Subcutaneous abdominal adipose tissue (tissue), 5 donors: ENCODE measurements around the gene FAM219A.

ENCODE experiments used
- H3K27ac ChIP-seq: one replicate; pipeline ENCODE4 v1.7.0; 2013; ENCODE audit warnings: low read depth, mild to moderate bottlenecking, inconsistent platforms, low read length, moderate library complexity
- H3K27me3 ChIP-seq, 5 donors: one replicate each; pipeline ENCODE4 v1.7.0; 2013; ENCODE audit warnings: low read length in 5 of 5, inconsistent platforms in 1 of 5; ENCODE audit not compliant: control insufficient read depth in 5 of 5, insufficient read depth in 4 of 5
- H3K36me3 ChIP-seq, 5 donors: one replicate each; pipeline ENCODE4 v1.7.0; 2013; ENCODE audit warnings: low read length in 5 of 5; ENCODE audit not compliant: control insufficient read depth in 5 of 5, insufficient read depth in 5 of 5
- H3K4me1 ChIP-seq, 5 donors: one replicate each; pipeline ENCODE4 v1.7.0; 2013; ENCODE audit warnings: low read length in 5 of 5, mild to moderate bottlenecking in 3 of 5, moderate library complexity in 1 of 5; ENCODE audit not compliant: control insufficient read depth in 5 of 5, insufficient read depth in 5 of 5
- H3K4me3 ChIP-seq, 5 donors: one replicate each; pipeline ENCODE4 v1.7.0; 2013; ENCODE audit warnings: low read length in 5 of 5, low read depth in 1 of 5
- H3K9ac ChIP-seq, 5 donors: one replicate each; pipeline ENCODE4 v1.7.0; 2013; ENCODE audit warnings: low read length in 5 of 5, mild to moderate bottlenecking in 4 of 5, moderate library complexity in 3 of 5
- H3K9me3 ChIP-seq, 5 donors: one replicate each; pipeline ENCODE4 v1.7.0; 2013; ENCODE audit warnings: low read length in 5 of 5; ENCODE audit not compliant: control insufficient read depth in 5 of 5
- donor health status: healthy.
- donor health status: healthy.
- donor health status: healthy.
- donor health status: healthy.
- donor health status: healthy.

The FAM219A gene

DNA sequence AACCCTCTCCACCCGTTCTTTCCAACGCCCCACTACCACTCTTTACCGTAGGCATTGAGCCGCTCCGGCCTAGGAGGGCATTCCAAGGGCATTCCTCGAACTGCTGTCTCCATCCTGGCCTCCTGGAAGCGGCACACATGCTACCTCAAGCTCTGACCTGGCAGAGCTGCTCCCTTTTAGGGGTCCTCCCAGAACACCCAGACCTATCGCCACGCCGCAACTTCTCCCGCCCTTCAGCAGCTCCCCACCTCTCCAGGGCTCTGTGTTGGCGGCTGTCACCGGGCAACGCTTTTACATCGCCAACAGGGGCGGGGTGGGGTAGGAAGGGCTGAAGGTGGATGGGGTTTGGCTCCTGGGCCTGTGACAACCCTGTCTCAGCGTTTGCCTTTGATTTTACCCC, 77.0 kb downstream of the FAM219A start:
- no peaks in the 10 kb centered on the region for H3K9me3 ChIP-seq
- H3K9ac ChIP-seq: peak overlapping the region; percentile 61 to 82 (median 63)
- no peak overlapping the region for H3K27ac ChIP-seq

DNA sequence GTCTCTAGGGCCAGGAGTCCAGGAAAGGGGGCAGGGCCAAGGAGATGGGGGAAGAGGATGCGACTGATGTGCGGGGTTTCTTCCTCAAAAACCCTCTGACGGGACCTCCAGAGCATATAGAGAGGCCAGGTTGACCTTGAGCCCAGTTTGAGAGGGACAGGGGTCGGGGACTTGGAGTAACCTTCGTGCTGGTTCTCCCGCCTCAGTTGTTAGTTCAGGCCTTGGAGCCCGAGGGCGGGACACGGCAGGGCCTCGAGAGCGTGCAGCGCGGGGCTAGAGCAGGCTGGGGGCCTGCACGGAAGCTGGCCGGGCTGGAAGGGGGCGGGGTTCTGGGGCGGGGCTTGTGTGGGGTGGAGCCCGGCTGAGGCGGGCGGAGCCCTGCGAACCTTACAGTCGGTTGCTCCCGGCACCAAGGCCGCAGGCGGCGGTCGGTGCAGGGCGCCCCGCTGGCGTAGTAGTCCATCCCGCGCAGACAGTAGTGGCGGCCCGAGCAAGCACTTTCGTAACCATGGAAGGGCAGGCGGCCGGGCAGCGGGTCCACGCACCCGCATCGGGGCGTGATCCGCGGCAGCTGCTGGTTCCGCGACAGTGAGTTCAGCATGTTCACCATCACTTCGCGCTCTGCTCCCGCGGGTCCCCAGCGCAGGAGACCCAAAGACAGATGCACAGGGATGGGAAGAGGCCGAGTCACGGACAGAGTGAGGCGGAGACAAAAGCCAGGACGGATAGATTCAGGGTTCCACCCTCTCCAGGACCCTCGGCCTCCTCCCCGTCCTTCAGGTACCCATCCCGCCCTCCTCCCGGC, 77.7 kb downstream of the FAM219A start:
- no peaks in the 10 kb centered on the region for H3K9me3 ChIP-seq
- H3K4me3 ChIP-seq: peak overlapping the region; percentile 68 to 76 (median 73)
- H3K36me3 ChIP-seq: no peaks in the 10 kb centered on the region
- peak overlapping the region; percentile 61 to 82 (median 63) for H3K9ac ChIP-seq
- peak overlapping the region; percentile 54 for H3K27ac ChIP-seq
- H3K27me3 ChIP-seq: no peaks in the 10 kb centered on the region
- H3K4me1 ChIP-seq: peaks cover 5 to 60% (median 57%) of the 10 kb centered on the region in 5 donors

More for the DNA sequence above, 77.0 kb downstream of the FAM219A start:
- H3K27me3 ChIP-seq: no peaks in the 10 kb centered on the region
- peak overlapping the region; percentile 68 to 76 (median 73) for H3K4me3 ChIP-seq
- H3K4me1 ChIP-seq: peaks cover 2 to 55% (median 51%) of the 10 kb centered on the region in 5 donors
- H3K36me3 ChIP-seq: no peaks in the 10 kb centered on the region

DNA sequence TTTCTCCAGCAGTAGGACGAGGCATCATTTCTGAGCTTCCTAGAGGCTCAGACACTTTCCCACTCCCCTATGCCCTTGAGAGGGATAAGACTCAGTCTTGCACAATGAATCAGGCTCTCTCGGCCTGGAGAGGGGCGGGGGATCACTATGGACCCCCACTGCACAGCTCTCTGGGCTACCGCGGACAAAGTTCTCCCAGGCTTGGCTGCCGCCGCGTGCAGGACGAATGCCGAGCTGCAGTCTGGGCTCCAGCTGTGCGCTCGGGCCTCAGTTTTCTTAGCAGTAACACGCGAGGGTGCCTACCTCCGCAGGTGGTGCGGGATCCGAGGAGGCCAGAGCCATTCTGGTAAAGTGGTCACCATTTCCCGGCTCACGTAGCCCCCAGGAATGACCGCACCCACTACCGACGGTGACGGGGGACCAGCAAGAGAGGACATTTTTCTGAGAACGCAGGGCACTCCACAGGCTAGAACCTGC, 78.3 kb downstream of the FAM219A start:
- H3K36me3 ChIP-seq: no peaks in the 10 kb centered on the region
- H3K9ac ChIP-seq: peak overlapping the region in 2 of 5 donors; percentile 1 to 2
- peak overlapping the region; percentile 26 to 75 (median 69) for H3K4me3 ChIP-seq

DNA sequence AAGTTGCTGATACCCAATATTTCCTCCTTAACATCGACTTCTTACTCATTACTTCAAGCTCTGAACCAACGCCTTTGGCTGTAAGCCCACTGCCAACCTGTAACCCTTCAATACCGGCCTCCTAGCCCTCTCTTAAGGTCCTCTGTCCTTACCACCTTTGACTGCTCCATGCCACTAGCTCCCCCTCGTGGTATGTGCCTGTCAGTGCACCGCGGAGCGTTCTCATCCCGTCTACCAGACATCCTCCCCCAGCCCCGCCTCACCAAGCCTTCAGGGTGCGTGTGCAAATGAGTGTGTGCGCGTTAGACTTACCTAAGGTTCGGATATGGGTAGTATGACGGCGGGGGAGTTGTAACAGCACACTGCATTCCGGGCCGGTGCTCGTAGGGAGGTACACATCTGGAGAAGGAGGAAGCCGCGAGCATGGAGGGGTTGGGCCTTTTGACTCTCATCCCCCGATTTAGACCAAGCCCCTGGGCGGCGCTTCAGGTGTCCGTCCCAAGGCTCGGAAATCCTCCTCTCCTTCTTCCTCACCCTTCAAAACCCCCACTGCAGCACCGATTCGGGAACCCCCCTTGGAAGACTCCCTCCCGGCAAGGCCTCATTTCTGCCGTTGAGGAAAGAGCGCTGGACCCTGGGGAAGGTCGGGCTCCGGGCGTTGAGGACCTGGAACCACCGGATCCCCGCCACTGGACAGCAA, 78.9 kb downstream of the FAM219A start:
- Histone ChIP-seq H3K27ac (peak overlapping the region; percentile 54), H3K36me3 (no peaks in the 10 kb centered on the region), H3K27me3 (no peaks in the 10 kb centered on the region), H3K9me3 (no peaks in the 10 kb centered on the region), H3K4me3 (peak overlapping the region; percentile 52 to 75 (median 69)), H3K4me1 (peaks cover 5 to 62% (median 56%) of the 10 kb centered on the region in 5 donors), H3K9ac (peak overlapping the region in 2 of 5 donors; percentile 1 to 2)

More for the DNA sequence above, 78.3 kb downstream of the FAM219A start:
- Histone ChIP-seq H3K9me3 (no peaks in the 10 kb centered on the region), H3K4me1 (peaks cover 5 to 64% (median 62%) of the 10 kb centered on the region in 5 donors), H3K27ac (peak overlapping the region; percentile 54), H3K27me3 (no peaks in the 10 kb centered on the region)

DNA sequence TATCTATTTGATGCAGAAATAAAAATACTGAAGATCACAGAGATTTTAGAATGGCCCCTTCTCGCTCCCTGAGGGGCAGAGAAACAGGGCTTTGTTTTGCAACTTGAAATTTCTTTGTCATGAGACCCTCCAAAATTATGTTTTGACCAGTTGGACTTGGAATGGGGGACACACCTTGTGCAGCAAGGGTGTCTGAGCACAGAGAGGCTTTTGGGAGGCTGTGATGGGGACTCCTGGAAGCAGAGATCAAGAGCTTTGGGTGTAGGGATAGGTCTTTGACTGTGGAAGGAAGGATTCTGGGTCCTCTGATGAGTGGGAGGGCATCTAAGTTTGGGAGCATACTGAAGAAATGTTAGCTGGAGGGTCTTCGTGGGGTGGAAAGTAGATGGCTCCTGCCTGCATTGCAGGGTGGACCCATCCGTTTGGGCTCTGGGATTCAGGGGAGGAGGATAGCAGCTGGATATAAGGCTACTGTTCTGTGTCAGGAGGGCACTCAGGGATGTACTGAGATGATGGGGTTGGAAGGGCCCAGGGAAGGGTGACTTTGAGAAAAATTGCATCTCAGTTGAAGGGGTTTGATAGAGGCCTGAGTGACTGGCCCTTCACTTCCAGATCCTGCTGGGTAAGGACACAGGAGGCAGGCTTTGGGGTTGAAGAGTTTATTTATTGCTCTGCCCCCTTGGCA, 79.9 kb downstream of the FAM219A start:
- no peak overlapping the region for H3K27ac ChIP-seq
- peaks cover 5 to 55% (median 48%) of the 10 kb centered on the region in 5 donors for H3K4me1 ChIP-seq
- no peak overlapping the region for H3K4me3 ChIP-seq
- H3K9ac ChIP-seq: no peak overlapping the region
- H3K9me3 ChIP-seq: no peaks in the 10 kb centered on the region
- no peaks in the 10 kb centered on the region for H3K36me3 ChIP-seq
- H3K27me3 ChIP-seq: no peaks in the 10 kb centered on the region

DNA sequence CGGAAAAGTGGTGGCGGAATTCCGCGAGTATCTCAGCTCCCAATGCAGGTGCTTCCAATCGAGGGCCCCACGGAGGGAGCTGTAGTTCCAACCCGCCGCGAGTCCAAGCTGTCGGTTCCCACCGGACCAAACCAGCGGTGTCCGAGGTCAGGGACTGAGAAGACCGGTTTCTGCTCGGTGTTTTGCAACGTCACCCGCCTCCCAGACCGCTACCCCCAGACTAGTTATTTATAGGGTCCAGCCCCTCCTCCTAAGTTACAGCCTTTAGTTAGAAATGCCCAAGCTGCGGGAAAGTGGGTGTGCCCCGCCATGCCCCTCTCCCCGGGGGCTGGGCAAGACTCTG, 81.0 kb downstream of the FAM219A start:
- Histone ChIP-seq H3K36me3 (peaks cover 0 to 1% (median 0%) of the 10 kb centered on the region in 5 donors), H3K27ac (peak overlapping the region; percentile 30), H3K9ac (peak overlapping the region in 4 of 5 donors; percentile 54 to 90 (median 74)), H3K4me1 (peaks cover 5 to 55% (median 48%) of the 10 kb centered on the region in 5 donors), H3K4me3 (peak overlapping the region; percentile 75 to 93 (median 84)), H3K9me3 (no peaks in the 10 kb centered on the region), H3K27me3 (no peaks in the 10 kb centered on the region)

DNA sequence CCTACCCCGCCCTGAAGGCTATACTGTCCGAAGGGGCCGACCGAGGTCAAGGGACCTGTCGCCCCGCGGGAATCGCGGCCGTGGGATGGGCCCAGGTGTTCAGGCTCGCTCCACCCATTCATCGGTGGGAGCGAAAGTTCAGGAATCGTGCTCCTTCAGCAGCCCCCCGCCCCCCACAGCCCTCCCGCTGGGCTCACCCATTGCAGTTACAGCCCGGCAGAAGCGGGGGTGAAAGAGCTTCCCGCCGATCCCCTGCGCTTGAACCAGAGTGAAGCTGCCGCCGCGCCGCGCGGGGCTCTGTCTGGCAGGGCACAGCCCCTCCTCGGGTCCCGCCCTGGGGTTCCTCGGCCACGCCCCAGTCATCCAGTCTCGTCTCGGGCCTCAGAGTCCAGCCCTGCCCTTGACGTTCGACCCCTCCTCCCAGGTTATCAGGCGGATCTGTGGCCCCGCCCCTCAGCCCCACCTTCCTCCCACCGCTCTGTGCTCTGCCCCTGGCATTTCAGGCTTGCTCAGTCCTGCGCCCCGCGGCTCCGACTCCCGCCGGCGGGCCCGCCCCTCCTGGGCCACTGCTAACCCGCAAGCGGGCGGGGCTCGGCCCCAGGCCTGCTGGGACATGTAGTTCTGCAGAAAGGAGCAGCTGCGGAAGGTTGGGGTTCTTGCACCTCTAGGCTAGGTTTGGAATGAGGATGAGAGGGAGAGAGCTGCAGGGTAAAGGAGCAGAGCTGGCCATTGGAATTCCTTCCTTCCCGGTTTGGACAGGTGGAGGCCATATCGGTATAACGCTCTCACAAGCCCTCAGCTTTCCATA, 81.6 kb downstream of the FAM219A start, which contains the start of gene MYORG:
MYORG (minus strand) TSS at position 303 of the 808 bp plus-strand sequence. CDS start 3,955 bp downstream, outside the sequence.
- Histone ChIP-seq H3K27ac (peak within 1 kb of the TSS; percentile 37), H3K4me3 (peak within 1 kb of the TSS; percentile 75 to 93 (median 84)), H3K4me1 (peaks cover 5 to 51% (median 46%) of the 10 kb centered on the region in 5 donors), H3K9me3 (peaks cover 0 to 2% (median 0%) of the 10 kb centered on the region in 5 donors), H3K27me3 (no peaks in the 10 kb centered on the region), H3K36me3 (peaks cover 0 to 7% (median 4%) of the 10 kb centered on the region in 5 donors), H3K9ac (peak within 1 kb of the TSS; percentile 26 to 90 (median 80))

DNA sequence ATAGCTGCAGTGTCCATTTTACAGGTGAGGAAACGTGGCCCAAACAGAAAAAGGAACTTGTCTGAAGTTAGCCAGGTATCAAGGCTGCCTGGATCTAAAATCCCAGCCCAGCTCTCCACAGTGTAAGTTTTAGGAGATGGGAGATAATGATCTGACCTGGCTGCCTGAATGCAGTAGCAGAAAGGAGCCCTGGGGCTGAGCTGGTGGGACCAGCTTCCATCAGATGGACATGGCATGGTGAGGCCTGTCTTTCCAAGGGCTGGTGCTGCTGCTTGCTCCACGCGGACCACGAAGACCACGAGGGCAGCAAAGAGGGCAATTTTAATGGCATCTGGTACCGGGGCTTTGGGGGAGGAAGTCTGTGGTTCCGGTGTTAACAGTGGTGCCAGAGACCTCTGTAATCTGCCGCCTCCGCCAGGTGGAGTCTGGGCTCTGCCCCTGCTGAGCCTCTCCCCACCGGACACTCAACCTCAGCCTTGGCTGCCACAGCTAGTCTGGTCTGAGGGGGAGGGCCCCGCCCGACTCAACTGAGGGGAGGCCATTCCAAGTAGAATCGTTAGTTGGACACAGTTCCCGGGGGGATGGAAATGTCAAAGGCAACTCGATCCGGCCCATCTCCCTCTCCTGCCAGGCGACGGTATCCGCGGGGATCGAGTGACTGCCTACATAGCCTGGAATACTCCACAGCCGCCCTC, 82.3 kb downstream of the FAM219A start:
- H3K27ac ChIP-seq: peak overlapping the region; percentile 37
- H3K9ac ChIP-seq: peak overlapping the region; percentile 26 to 90 (median 80)

More for the DNA sequence above, 82.3 kb downstream of the FAM219A start:
- H3K4me3 ChIP-seq: peak overlapping the region; percentile 62 to 85 (median 81)
- H3K36me3 ChIP-seq: peaks cover 0 to 13% (median 7%) of the 10 kb centered on the region in 5 donors
- peaks cover 5 to 48% (median 42%) of the 10 kb centered on the region in 5 donors for H3K4me1 ChIP-seq
- H3K27me3 ChIP-seq: no peaks in the 10 kb centered on the region
- peaks cover 0 to 3% (median 0%) of the 10 kb centered on the region in 5 donors for H3K9me3 ChIP-seq
